CD4-positive, alpha-beta T cell treated with Interleukin-4 for 4 hours (primary cell): ENCODE measurements around the gene KCNQ2.

Experiments
- DNase-seq: peaks from one replicate; pipeline ENCODE4 v3.0.0-alpha.2; 2020

Gene KCNQ2

GRCh38 chr20:63400486-63401210, 71.8 kb downstream of the KCNQ2 start:
- DNase-seq: no peak

DNA sequence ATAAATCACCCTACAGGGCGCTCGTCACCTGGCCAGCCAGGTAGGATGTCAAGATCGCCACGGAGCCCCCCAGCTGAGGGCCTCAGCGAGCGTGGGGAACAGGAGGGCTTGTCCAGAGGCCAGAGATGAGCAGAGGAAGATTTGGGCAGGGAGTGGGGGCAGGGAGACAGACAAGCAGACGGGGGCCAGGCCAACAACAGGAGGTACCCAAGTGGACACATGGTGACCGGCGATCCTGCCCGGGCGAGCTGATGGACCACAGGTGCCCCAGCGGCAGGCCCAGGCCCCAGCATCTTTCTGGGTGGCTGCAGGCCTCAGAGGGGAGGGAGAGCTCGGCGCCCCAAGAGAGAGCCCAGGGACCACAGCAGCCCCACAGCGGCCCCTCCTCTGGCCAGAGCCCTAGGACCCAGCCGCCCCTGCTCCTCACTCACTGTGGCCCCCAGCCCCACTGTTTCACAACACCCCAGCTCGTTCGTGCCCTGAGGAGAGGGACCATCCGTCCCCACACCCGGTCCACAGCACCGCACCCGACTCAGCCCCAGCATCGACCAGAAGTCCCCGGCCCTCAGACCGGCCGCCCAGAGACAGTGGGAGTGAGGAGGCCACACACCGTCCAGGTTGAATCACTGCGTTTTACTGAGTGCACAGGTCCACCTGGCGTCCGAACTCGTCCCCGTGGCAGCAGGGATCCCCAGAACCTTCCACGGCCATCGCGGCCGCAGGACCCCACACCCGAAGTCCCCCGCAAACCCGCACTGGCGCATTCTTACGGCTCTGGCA, 72.7 kb downstream of the KCNQ2 start:
- no peak for DNase-seq

DNA sequence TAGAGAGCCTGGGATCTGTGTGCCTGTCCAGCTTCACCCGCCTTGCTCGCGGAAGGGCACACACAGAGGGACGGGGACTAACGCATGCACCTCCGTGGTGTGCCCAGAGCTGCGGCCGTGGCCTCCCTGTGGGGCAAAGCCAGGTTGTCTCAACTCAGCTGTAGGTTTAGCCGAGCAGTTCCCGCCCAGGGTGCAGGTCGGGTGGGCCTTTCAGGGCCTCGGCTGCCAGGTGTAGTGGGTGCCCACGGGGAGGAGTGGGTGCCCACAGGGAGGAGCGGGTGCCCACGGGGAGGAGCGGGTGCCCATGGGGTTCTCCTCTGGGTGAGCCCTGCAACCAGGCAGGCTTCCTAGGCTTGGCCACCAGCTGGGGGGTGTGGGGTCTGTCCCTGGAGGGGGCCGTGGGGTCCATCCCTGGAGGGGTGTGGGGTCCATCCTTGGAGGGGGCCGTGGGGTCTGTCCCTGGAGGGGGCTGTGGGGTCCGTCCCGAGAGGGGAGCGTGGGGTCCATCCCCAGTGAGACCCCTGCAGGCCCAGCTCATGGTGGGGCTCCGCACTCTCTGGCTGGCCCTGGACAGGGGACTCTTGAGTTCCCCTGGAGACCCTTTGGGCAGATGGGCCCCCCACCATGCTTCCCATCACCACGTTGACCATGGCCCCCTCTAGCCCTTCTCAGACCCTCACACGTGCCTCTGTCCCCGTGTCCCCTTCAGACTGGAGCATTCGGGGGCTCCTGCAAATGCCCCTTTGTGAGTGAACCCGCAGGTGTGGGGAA, 73.5 kb downstream of the KCNQ2 start:
- DNase-seq: no peak

GRCh38 chr20:63397946-63398450, 74.5 kb downstream of the KCNQ2 start:
- no peak for DNase-seq

- DNase-seq: no peak
Observed at GRCh38 chr20:63397155-63397843, 75.2 kb downstream of the KCNQ2 start.

- DNase-seq: no peak
Observed at GRCh38 chr20:63396300-63396699, 76.2 kb downstream of the KCNQ2 start.

GRCh38 chr20:63395723-63396122, 76.7 kb downstream of the KCNQ2 start:
- DNase-seq: no peak

DNA sequence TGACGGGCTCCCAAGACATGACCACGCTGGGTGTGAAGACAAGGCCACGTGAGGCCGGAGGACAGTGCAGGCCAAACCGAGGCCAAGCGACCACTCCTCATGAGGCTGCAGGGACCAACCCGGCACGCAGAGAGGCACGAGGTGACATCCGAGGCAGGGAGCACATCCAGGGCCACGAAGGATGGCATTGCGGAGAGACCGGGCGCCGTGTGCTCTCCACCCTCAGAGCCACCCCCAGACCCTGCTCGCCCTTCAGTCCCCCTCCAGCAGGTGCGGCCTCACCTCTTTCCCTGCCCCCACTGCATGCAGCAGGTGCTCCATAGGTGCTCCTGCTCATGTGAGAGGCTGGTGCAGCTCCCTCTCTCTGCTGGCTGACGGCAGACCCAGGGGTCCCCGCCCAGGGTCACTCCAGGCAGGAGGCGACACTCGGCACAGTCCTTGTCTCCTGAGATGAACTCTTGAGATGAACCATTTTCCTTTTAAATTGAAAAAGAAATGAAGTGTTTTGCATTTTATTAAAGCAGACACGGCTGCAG, 77.5 kb downstream of the KCNQ2 start:
- no peak for DNase-seq

- DNase-seq: no peak
Observed at GRCh38 chr20:63394069-63394919, 78.2 kb downstream of the KCNQ2 start.

GRCh38 chr20:63393566-63393965, 78.9 kb downstream of the KCNQ2 start:
- no peak for DNase-seq

GRCh38 chr20:63392465-63393365, 79.7 kb downstream of the KCNQ2 start:
- no peak for DNase-seq

GRCh38 chr20:63387917-63388316, 84.5 kb downstream of the KCNQ2 start:
- no peak for DNase-seq

DNA sequence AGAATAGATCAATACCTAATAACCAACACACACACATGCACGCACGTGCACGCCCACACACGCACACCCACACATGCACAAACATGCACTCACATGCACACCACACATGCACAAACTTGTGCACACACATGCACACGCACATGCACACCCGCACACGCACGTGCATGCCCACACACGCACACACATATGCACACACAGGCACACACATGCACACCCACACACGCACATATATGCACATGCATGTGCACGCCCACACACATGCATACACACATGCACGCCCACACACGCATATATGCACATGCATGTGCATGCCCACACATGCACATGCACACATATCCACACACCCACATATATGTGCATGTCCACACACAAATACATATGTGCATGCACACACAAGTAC, 85.1 kb downstream of the KCNQ2 start:
- no peak for DNase-seq

DNA sequence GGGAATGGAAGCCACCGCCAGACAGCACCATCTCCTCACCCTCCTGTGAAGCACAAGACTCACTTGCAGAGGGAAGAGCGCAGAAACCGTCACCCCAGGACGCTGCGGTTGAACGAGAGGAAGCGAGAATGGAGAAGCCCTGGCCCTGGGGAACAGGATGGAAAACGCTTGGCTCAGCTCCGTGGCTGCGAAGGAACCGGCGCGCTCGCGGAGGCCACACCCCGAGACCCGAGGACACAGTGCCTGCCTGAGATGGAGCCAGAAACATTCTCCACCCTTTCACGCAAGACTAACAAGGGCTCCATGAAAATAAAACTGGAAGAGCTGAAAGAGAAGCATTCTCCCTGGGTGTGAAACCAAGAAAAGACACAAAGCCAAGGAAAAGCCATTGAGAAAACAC, 86.0 kb downstream of the KCNQ2 start:
- DNase-seq: no peak

DNA sequence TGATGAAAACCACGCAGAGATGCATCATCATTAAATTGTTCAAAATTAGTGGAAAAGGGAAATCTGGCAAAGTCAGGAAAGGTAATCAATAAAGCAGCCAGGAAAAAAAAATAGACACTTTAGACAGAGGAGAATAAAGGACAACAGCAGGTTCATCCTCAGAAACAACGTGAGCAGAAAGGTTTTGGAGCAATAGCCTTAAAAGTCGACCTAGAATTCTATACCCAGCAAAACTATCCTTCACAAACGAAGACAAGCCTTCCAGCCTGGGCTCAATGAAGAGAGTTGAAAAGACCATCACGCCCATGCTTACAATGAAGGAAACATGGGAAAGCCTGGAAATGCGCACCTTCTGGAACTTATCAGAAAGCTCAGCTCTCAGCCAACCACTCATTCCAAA, 86.6 kb downstream of the KCNQ2 start:
- no peak for DNase-seq

DNA sequence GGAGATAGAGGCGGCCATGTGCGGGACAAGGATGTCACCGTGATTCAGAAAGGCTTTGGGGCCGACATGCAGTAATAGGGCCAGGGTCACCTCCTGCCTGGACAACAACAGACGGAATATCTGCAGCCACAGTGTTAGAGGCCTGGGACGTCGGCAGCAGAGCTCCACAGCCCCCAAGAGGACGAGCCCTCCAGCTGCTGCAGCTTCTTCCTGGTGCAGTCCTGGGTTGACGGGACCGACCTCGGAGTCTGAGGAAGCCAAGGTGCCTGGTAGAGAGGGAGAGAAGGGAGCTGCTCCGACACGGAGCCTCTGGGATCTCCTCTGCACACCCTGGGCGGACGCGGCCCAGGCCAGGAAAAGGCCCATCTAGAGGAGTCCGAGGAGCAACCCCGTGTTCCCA, 88.1 kb downstream of the KCNQ2 start:
- DNase-seq: no peak

DNA sequence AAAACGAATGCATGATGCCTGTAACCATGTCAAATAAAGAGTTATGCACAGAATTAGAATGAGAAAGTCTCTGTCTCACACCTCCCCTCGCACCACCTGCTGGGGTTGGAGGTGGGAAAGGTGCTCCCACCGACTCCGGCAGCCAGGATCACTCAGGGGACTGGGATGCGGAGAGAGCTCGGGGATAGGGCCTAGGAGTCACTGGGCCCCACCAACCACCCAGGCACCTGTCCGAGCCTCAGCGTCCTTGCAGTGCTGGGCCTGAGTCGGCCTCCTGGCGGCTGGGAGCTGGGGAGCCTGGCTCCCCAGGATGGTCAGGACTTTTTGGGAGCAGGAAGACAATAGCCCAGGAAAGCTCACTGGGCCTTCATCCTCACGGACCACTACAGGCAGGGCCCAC, 88.9 kb downstream of the KCNQ2 start:
- no peak for DNase-seq

DNA sequence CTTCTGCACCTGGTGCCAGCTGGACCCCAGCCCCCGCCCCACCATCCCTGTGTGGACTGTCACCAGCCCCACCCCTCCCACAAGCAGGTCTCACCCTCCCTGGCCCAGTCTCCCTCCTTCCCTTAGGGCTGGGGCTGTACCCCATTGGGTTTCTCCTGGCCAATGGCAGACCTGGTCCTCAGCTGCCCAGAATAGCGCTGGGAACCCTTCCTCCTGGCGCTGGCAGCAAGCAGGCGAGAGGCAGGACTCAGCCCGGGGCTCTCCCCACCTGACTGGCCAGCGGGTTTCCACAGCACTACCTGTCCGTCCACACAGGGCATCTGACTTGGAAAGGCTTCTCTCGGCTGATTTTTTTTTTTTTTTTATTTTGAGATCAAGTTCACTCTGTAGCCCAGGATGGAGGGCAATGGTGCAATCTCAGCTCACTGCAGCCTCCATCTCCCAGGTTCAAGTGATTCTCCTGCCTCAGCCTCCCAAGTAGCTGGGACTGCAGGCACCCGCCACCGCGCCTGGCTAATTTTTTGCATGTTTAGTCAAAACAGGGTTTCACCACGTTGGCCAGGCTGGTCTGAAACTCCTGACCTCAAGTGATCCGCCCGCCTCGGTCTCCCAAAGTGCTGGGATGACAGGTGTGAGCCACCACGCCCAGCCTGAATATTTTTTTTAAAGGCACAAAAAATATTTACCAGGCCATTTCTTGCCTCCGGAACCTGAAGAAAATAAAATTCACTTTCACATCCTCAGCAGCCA, 89.7 kb downstream of the KCNQ2 start:
- DNase-seq: no peak

GRCh38 chr20:63381781-63382431, 90.5 kb downstream of the KCNQ2 start:
- no peak for DNase-seq
